IPS-15b (cell line): ENCODE results near the gene STXBP5L.
"Not testable (repeated sequence)": the region's sequence is repeated elsewhere in the genome, so short reads cannot be mapped to it uniquely, and the experiment has no call there.

Source experiments
- H3K27me3 ChIP-seq: one replicate; pipeline ENCODE4 v1.6.1; 2013; ENCODE audit warnings: low read length; ENCODE audit not compliant: control insufficient read depth, insufficient read depth
- H3K36me3 ChIP-seq: one replicate; pipeline ENCODE4 v1.6.1; 2013; ENCODE audit warnings: low read length; ENCODE audit not compliant: control insufficient read depth, insufficient read depth
- H3K4me1 ChIP-seq: one replicate; pipeline ENCODE4 v1.6.1; 2013; ENCODE audit warnings: mild to moderate bottlenecking, low read length; ENCODE audit not compliant: control insufficient read depth, insufficient read depth
- H3K4me3 ChIP-seq: one replicate; pipeline ENCODE4 v1.5.1; 2013; ENCODE audit warnings: low read depth, low read length
- H3K9ac ChIP-seq: one replicate; pipeline ENCODE4 v1.6.1; 2013; ENCODE audit warnings: low read depth, mild to moderate bottlenecking, low read length
- H3K9me3 ChIP-seq: one replicate; pipeline ENCODE4 v1.6.1; 2013; ENCODE audit warnings: mild to moderate bottlenecking, low read length; ENCODE audit not compliant: control insufficient read depth, insufficient read depth

STXBP5L gene

GRCh38 chr3:121443456-121443855 lies 535.5 kb downstream of the STXBP5L start:
- no peak overlapping the region for H3K4me3 ChIP-seq
- H3K36me3 ChIP-seq: peaks cover 2% of the 10 kb centered on the region
- no peaks in the 10 kb centered on the region for H3K27me3 ChIP-seq
- H3K9me3 ChIP-seq: no peaks in the 10 kb centered on the region
- no peaks in the 10 kb centered on the region for H3K4me1 ChIP-seq
- H3K9ac ChIP-seq: no peak overlapping the region

- H3K4me1 ChIP-seq, H3K9ac ChIP-seq, H3K9me3 ChIP-seq, H3K27me3 ChIP-seq, H3K4me3 ChIP-seq, H3K36me3 ChIP-seq: not testable (repeated sequence)
Observed at GRCh38 chr3:121451752-121452151, 543.7 kb downstream of the STXBP5L start.

DNA sequence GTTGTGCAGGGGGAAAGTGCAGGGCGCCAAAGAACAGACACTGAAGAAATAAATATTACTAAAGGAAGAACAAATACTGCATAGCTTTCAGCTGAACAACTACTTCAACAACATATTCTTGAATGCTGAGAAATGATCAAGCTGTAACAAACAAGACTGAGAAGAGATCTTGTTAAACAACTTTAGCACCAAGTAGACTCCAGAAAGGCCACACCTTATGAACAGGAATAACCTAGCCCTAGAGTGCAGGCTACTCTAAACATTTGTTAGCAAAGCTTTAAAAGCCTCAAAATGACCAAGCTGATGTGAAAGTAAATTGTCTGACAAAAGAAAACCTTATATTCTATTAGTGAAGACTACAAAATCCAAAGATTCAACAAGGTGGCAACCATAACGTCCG lies 554.6 kb downstream of the STXBP5L start:
- Histone ChIP-seq H3K4me3 (no peak overlapping the region), H3K9me3 (no peaks in the 10 kb centered on the region), H3K36me3 (peaks cover 8% of the 10 kb centered on the region), H3K27me3 (no peaks in the 10 kb centered on the region), H3K9ac (no peak overlapping the region), H3K4me1 (no peaks in the 10 kb centered on the region)

DNA sequence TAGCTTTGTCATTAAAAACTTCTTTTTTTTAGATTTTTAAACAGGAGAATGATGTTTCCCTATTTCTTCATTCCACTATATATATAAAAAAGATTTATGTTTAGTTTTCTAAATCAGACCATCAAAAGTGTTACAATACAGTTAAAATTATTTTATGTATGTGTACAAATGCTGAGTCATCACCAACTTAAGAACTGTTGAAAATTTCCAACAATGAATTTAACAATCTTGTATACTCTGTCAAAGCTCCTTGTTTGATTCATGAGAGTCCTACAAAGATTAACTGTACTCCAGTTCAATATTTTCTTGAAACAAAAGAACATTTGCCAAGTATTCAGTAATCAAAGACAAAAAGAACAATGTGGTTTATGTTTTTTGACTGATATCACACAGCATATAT lies 555.7 kb downstream of the STXBP5L start:
- peaks cover 8% of the 10 kb centered on the region for H3K36me3 ChIP-seq
- H3K4me1 ChIP-seq: no peaks in the 10 kb centered on the region
- no peaks in the 10 kb centered on the region for H3K27me3 ChIP-seq
- H3K9me3 ChIP-seq: no peaks in the 10 kb centered on the region
- no peak overlapping the region for H3K9ac ChIP-seq
- H3K4me3 ChIP-seq: no peak overlapping the region

DNA sequence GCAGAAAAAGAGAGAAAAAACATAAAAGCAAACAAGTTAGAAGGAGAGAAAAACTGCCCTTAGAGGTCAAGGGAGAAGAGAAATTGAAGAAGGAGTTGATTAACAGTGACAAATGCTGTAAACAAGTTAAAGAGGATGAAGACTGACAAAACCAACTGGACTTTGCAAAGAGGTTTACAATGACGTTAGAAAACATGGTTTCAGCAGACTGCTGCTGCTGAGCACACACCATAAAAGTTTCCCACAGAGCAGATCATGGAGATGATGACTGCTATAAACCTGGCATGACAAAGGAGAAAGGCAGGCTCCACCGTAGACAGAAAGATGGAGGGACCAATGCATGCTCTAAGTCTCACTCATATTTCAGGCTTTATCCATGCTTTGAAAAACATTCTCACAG lies 559.1 kb downstream of the STXBP5L start:
- H3K9me3 ChIP-seq: no peaks in the 10 kb centered on the region
- H3K4me1 ChIP-seq: no peaks in the 10 kb centered on the region
- H3K4me3 ChIP-seq: no peak overlapping the region
- H3K9ac ChIP-seq: no peak overlapping the region
- peaks cover 6% of the 10 kb centered on the region for H3K36me3 ChIP-seq
- no peaks in the 10 kb centered on the region for H3K27me3 ChIP-seq

DNA sequence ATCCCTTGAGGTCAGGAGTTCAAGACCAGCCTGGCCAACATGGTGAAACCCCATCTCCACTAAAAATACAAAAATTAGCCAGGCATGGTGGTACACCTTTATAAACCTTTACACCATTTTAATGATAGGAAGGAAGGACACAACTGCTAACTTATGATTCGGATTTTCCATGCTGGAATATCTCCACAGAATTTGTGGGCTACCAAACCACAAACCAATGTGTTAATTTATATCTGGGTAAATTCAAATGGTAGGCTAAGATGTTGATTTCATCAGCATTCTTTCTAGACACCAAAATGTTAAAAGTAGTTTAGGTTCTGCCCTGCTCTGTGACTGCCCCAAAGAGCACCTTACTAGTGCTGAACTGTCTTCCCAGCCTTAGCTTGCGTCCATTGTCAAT lies 565.0 kb downstream of the STXBP5L start:
- Histone ChIP-seq H3K4me1 (no peaks in the 10 kb centered on the region), H3K36me3 (peaks cover 8% of the 10 kb centered on the region), H3K9me3 (no peaks in the 10 kb centered on the region), H3K9ac (no peak overlapping the region), H3K27me3 (no peaks in the 10 kb centered on the region), H3K4me3 (no peak overlapping the region)
